Activated CD8-positive, alpha-beta T cell treated with anti-CD3 and anti-CD28 coated beads, Interleukin-2, amount 10 ng/mL, durations not matched to agents 7 days and 5 days (primary cell): ENCODE measurements around the gene EYA3. TPM values are rescaled to one million over a fixed set of nuclear protein-coding genes. Genes with fewer than 3 reads are reported as not detected.

Experiments used
- ATAC-seq: fragments of 150-1000 bp; cut with Tn5 transposase; one replicate; pipeline ENCODE4 v1.10.0; 2021; ENCODE audit warnings: moderate library complexity
- CTCF ChIA-PET: fragments of 350-600 bp; sonication (Branson Sonifier 250); formaldehyde crosslinking; loops from one replicate; lab custom pipeline; 2021; ENCODE audit warnings: antibody characterized with exemption; lab: Charles Lee
- POLR2A ChIA-PET: fragments of 350-600 bp; sonication (Branson Sonifier 250); formaldehyde crosslinking; loops from one replicate; lab custom pipeline; 2021; ENCODE audit warnings: antibody characterized with exemption; lab: Charles Lee
- DNase-seq: peaks from one replicate; pipeline ENCODE4 v3.0.0-alpha.2; 2020
- H3K27ac Mint-ChIP-seq: one replicate; pipeline ENCODE4 v1.8.0; 2021; ENCODE audit warnings: mild to moderate bottlenecking, mixed read lengths
- H3K27me3 Mint-ChIP-seq: one replicate; pipeline ENCODE4 v1.8.0; 2021; ENCODE audit warnings: low read depth, mixed read lengths
- H3K36me3 Mint-ChIP-seq: one replicate; pipeline ENCODE4 v1.8.0; 2021; ENCODE audit warnings: low read depth, mixed read lengths
- H3K4me1 Mint-ChIP-seq: one replicate; pipeline ENCODE4 v1.8.0; 2021; ENCODE audit warnings: low read depth, mixed read lengths
- H3K4me3 Mint-ChIP-seq: one replicate; pipeline ENCODE4 v1.8.0; 2021; ENCODE audit warnings: mild to moderate bottlenecking, mixed read lengths
- H3K9me3 Mint-ChIP-seq: one replicate; pipeline ENCODE4 v1.8.0; 2022; ENCODE audit warnings: mixed read lengths; ENCODE audit not compliant: insufficient read depth
- total RNA-seq, 2 experiments: library from RNA; stranded (reverse); gene quantifications; one replicate each; pipeline ENCODE4 v1.2.3, GENCODE V29; 2021

The EYA3 gene
- total RNA-seq, 2 experiments from 2014 or later, result 33.5 to 34.5 TPM

DNA sequence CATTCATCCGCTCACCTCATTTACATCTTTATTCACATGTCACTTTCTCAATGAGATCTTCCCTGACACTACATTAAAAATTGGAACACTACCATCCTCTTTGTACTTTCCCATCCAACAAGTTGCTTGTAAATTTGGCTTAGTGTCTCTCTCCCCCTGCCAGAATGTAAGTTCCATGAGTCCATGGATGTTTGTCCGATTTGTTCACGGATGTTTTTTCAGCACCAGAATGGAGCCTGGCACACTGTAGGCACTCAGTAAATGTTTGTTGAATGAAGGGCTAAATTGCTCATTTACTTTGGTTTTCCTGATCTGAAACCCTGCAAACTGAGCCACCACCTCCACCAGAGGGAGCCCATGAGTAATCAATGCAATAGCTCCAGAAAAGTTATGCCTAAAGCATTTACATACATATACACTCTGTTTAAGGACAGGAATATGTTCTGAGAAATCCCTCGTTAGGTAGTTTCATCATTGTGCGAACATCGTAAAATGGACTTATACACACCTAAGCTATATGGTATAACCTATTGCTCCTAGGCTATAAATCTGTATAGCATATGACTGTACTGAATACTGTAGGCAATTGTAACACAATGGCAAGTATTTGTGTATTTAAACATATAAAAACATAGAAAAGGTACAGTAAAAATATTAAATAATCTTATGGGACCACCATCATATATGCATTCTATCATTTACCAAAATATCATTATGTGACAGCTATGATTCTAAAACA, 2.8 kb upstream of the EYA3 start:
- POLR2A ChIA-PET, result no interaction called here
- ATAC-seq, result no peak
- DNase-seq, result peak; percentile 90
- no peak overlapping the region for H3K4me3 Mint-ChIP-seq
- CTCF ChIA-PET, result interaction anchor here (0.6 to 8.3 kb wide), 36 partner anchors 9 to 672 kb away, joined by 3 to 217 read pairs (median 5); partner anchors contain the start of genes ATP5IF1 and MED18
- no peaks in the 10 kb centered on the region for H3K9me3 Mint-ChIP-seq
- peaks cover 22% of the 10 kb centered on the region for H3K27me3 Mint-ChIP-seq
- peak overlapping the region; percentile 1 for H3K27ac Mint-ChIP-seq
- H3K4me1 Mint-ChIP-seq, result peaks cover 22% of the 10 kb centered on the region
- peaks cover 3% of the 10 kb centered on the region for H3K36me3 Mint-ChIP-seq

GRCh38 chr1:28087614-28088167, 719 bp downstream of the EYA3 start:
- ChIA-PET POLR2A (interaction anchor here (0.5 to 2.3 kb wide), 17 partner anchors 10 to 494 kb away, joined by 3 to 14 read pairs (median 4); partner anchors contain the start of genes PPP1R8 and SESN2), CTCF (interaction anchor here (0.9 to 8.3 kb wide), 22 partner anchors 9 to 413 kb away, joined by 3 to 217 read pairs (median 5); partner anchors contain the start of genes DNAJC8 and STX12)
- Mint-ChIP-seq H3K4me1 (peaks cover 40% of the 10 kb centered on the region), H3K9me3 (no peaks in the 10 kb centered on the region), H3K27me3 (peaks cover 2% of the 10 kb centered on the region), H3K4me3 (peak overlapping the region; percentile 91), H3K27ac (peak overlapping the region; percentile 96), H3K36me3 (peaks cover 6% of the 10 kb centered on the region)
- DNase-seq, result peak; percentile 60
- peak; percentile 15 for ATAC-seq

GRCh38 chr1:28086651-28087050, 1.8 kb downstream of the EYA3 start:
- H3K36me3 Mint-ChIP-seq, result peaks cover 6% of the 10 kb centered on the region
- H3K4me1 Mint-ChIP-seq, result peaks cover 40% of the 10 kb centered on the region
- no peaks in the 10 kb centered on the region for H3K27me3 Mint-ChIP-seq
- H3K9me3 Mint-ChIP-seq, result no peaks in the 10 kb centered on the region
- POLR2A ChIA-PET, result interaction anchor here (2.3 kb wide), 1 partner anchor 256 kb away, joined by 6 read pairs; the partner anchor contains the start of gene PPP1R8
- no peak overlapping the region for H3K27ac Mint-ChIP-seq
- H3K4me3 Mint-ChIP-seq, result peak overlapping the region; percentile 91
- DNase-seq (no peak), ATAC-seq (no peak)
- CTCF ChIA-PET, result interaction anchor here (0.8 to 8.3 kb wide), 7 partner anchors 8 to 229 kb away, joined by 3 to 217 read pairs (median 6); no protein-coding TSS in a partner anchor

- peaks cover 33% of the 10 kb centered on the region for H3K4me1 Mint-ChIP-seq
- H3K27ac Mint-ChIP-seq, result no peak overlapping the region
- no peak for ATAC-seq
- no peaks in the 10 kb centered on the region for H3K27me3 Mint-ChIP-seq
- peaks cover 8% of the 10 kb centered on the region for H3K36me3 Mint-ChIP-seq
- H3K9me3 Mint-ChIP-seq, result no peaks in the 10 kb centered on the region
- ChIA-PET CTCF (interaction anchor here (2.0 to 8.3 kb wide), 2 partner anchors 123 to 124 kb away, joined by 8 to 217 read pairs; no protein-coding TSS in a partner anchor), POLR2A (no interaction called here)
- DNase-seq, result no peak
- no peak overlapping the region for H3K4me3 Mint-ChIP-seq
Measured at GRCh38 chr1:28085129-28085528, 3.3 kb downstream of the EYA3 start.

DNA sequence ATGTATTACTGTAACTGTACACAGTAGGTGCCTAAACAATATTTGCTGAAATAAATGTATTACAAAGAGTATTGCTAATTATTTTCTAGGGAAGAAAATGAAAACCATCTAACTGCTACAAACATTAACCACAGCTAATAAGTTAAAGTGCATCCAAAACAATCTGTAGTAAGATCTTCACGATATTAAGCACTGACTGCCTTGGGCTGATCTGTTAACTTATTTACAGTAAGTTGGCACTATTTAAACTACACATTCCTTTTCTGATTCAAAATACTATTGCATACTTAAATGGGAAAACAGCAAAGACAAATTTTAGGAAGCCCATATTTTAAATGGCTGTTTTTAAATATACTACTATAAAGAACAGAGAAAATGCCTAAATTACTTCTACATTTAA, 4.5 kb downstream of the EYA3 start:
- H3K27ac Mint-ChIP-seq, result no peak overlapping the region
- ChIA-PET CTCF (interaction anchor here (2.0 kb wide), 1 partner anchor 125 kb away, joined by 8 read pairs; no protein-coding TSS in a partner anchor), POLR2A (no interaction called here)
- H3K9me3 Mint-ChIP-seq, result no peaks in the 10 kb centered on the region
- peaks cover 32% of the 10 kb centered on the region for H3K4me1 Mint-ChIP-seq
- H3K27me3 Mint-ChIP-seq, result no peaks in the 10 kb centered on the region
- ATAC-seq (no peak), DNase-seq (no peak)
- no peak overlapping the region for H3K4me3 Mint-ChIP-seq
- peaks cover 14% of the 10 kb centered on the region for H3K36me3 Mint-ChIP-seq

DNA sequence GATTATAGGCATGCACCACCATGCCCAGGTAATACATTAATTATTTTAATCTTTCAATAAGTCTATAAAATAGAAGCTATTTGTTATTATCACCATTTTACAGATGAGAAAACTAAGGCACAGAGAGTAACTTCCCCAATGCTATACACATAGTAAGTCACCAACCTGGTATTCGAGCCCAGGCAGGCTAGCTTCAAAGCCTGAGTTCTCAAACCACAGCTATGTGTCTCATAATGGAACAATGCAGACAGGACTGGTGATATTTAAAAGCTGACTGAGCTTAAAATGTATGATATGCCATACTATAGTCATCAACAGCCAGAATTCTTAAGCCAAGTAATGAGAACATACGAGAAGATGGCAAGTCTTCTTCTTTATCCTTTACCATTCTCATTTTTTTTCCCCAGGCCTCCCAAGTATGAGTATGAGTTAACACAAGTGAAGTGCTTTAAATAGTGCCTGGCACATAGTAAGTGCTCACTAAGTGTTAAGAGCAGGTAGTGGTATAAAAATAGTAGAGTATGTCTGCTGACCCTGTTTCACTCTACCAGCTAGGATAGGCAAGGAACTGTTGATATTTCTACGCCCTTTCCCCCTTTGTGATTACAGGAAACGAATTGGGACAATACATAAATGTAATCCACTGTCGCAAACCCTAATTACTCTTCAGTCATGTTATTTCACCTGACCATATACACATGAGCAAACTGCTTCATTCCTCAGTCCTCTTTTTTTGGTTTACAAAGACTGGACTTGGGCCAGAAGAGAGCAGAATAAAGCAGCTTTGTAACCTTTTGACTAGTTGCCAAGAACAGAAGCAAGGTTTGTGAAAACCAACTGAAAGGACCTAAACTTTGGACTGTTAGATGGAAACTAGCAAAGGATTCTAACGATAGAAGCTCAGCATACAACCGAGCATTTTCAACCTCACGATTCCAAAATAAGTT, 9.5 kb downstream of the EYA3 start:
- Mint-ChIP-seq H3K4me1 (peaks cover 16% of the 10 kb centered on the region), H3K9me3 (no peaks in the 10 kb centered on the region), H3K36me3 (peaks cover 14% of the 10 kb centered on the region), H3K27me3 (no peaks in the 10 kb centered on the region), H3K27ac (no peak overlapping the region), H3K4me3 (no peak overlapping the region)
- ATAC-seq, result no peak
- no peak for DNase-seq
- CTCF ChIA-PET, result interaction anchor here (1.5 to 3.7 kb wide), 3 partner anchors 9 to 130 kb away, joined by 9 to 16 read pairs (median 13); partner anchors contain the start of gene EYA3
- POLR2A ChIA-PET, result interaction anchor here (0.6 to 2.2 kb wide), 2 partner anchors 9 to 10 kb away, joined by 3 to 14 read pairs; partner anchors contain the start of gene EYA3

DNA sequence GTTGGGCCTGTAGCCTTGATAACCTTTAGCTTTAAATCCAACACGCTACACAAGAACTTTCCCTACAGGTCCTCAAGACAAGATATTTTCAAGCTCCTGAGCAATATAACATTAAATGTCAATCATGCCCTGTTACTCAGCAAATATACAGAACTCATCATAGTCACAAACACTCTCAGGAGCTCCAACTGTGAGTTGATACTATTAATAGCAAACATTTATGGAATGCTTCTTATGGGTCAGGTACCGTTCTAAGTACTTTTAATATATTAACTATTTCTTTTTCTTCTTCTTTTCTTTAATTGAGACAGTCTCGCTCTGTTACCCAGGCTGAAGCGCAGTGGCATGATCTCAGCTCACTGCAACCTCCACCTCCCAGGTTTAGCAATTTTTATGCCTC, 10.1 kb downstream of the EYA3 start:
- H3K36me3 Mint-ChIP-seq, result peaks cover 14% of the 10 kb centered on the region
- ChIA-PET CTCF (interaction anchor here (1.5 to 3.7 kb wide), 3 partner anchors 10 to 131 kb away, joined by 9 to 16 read pairs (median 13); partner anchors contain the start of gene EYA3), POLR2A (interaction anchor here (2.2 kb wide), 1 partner anchor 10 kb away, joined by 14 read pairs; the partner anchor contains the start of gene EYA3)
- no peak overlapping the region for H3K4me3 Mint-ChIP-seq
- DNase-seq, result no peak
- no peaks in the 10 kb centered on the region for H3K9me3 Mint-ChIP-seq
- ATAC-seq, result no peak
- peaks cover 15% of the 10 kb centered on the region for H3K4me1 Mint-ChIP-seq
- no peaks in the 10 kb centered on the region for H3K27me3 Mint-ChIP-seq
- no peak overlapping the region for H3K27ac Mint-ChIP-seq

DNA sequence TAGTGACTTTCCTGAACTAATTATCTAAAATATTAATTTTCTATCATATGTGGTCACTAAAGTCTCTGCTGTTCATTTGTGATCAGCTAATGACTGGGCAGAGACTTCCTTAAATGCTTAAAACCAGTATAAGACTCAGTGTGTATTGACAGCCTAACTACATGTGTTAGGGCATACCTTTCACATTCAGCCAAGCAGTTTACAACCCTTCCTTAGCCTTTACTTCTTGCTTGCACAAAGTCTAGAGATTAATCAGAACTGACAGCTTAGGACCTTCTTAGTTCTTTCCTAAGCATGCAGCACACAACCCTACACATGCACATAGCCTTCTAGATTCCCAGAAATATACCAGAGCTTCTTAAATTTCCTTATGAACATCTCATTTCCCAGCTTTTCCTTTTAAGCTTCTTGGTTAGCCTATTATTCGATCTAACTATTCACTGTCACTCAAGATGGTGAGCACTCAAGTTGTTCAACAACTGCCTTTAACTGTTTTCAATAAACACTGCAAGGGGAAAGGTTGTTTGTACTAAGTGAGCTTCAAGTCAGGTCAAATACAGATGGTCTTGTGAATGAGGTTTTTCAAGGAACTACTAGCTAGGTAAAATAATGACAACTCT, 13.4 kb downstream of the EYA3 start:
- Mint-ChIP-seq H3K36me3 (peaks cover 17% of the 10 kb centered on the region), H3K9me3 (no peaks in the 10 kb centered on the region), H3K27me3 (no peaks in the 10 kb centered on the region), H3K4me3 (no peak overlapping the region), H3K27ac (no peak overlapping the region), H3K4me1 (peaks cover 14% of the 10 kb centered on the region)
- ATAC-seq (no peak), DNase-seq (no peak)
- ChIA-PET POLR2A (no interaction called here), CTCF (interaction anchor here (1.1 to 1.4 kb wide), 3 partner anchors 8 to 134 kb away, joined by 3 to 9 read pairs (median 6); no protein-coding TSS in a partner anchor)

GRCh38 chr1:28073867-28074266, 14.5 kb downstream of the EYA3 start:
- H3K4me1 Mint-ChIP-seq, result peaks cover 14% of the 10 kb centered on the region
- H3K9me3 Mint-ChIP-seq, result no peaks in the 10 kb centered on the region
- CTCF ChIA-PET, result no interaction called here
- H3K27me3 Mint-ChIP-seq, result no peaks in the 10 kb centered on the region
- DNase-seq (no peak), ATAC-seq (no peak)
- peaks cover 14% of the 10 kb centered on the region for H3K36me3 Mint-ChIP-seq
- H3K4me3 Mint-ChIP-seq, result no peak overlapping the region
- no peak overlapping the region for H3K27ac Mint-ChIP-seq
- POLR2A ChIA-PET, result no interaction called here

DNA sequence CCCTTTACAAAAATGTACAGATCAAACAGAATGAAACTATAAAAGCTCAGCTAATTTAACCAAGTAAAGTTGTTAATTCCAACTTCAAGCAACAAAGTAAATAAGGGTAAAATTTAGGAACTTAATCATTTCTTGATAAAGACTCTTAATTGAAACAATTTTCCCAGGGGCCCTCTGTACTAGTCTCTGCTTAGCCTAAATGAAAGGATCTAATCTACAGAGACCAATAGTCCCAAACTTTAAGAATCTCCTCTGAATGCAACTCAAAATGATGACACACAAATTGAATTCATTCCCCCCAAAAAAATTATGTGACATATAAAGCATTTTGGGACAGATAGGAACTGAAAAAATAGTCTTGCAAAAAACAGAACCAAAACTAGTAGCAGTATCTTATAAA, 16.6 kb downstream of the EYA3 start:
- Mint-ChIP-seq H3K9me3 (no peaks in the 10 kb centered on the region), H3K36me3 (peaks cover 9% of the 10 kb centered on the region), H3K4me3 (no peak overlapping the region), H3K27me3 (no peaks in the 10 kb centered on the region), H3K4me1 (peaks cover 14% of the 10 kb centered on the region), H3K27ac (no peak overlapping the region)
- DNase-seq, result no peak
- ChIA-PET CTCF (interaction anchor here (2.0 kb wide), 1 partner anchor 137 kb away, joined by 6 read pairs; no protein-coding TSS in a partner anchor), POLR2A (interaction anchor here (1.6 kb wide), 1 partner anchor 16 kb away, joined by 5 read pairs; the partner anchor contains the start of gene EYA3)
- no peak for ATAC-seq
